NCI-H2081 treated with DMSO at 0.1 percent for 48 hours (cell line): ENCODE data around the gene CCDC81.
"Not testable (repeated sequence)": the region's sequence is repeated elsewhere in the genome, so short reads cannot be mapped to it uniquely, and the experiment has no call there.

Experiments used
- DNase-seq: peaks from one replicate; lab custom pipeline; 2025; lab: John Stamatoyannopoulos, UW

Gene CCDC81

GRCh38 chr11:86374586-86374985 is at the start of gene CCDC81:
Gene CCDC81, plus strand, starts transcription at chr11:86374887. Its CDS starts 277 bp downstream, at chr11:86375164.
- DNase-seq, result no peak

- DNase-seq, result no peak
Measured at GRCh38 chr11:86335131-86335767, 39.4 kb upstream of the CCDC81 start.

GRCh38 chr11:86337227-86337626 is 37.5 kb upstream of the CCDC81 start:
- DNase-seq, result no peak

GRCh38 chr11:86341382-86341781 is 33.3 kb upstream of the CCDC81 start:
- DNase-seq, result no peak

- DNase-seq, result no peak
Measured at GRCh38 chr11:86346513-86346912, 28.2 kb upstream of the CCDC81 start.

- no peak for DNase-seq
Measured at GRCh38 chr11:86355256-86355655, 19.4 kb upstream of the CCDC81 start.

GRCh38 chr11:86357412-86357811 is 17.3 kb upstream of the CCDC81 start:
- DNase-seq, result not testable (repeated sequence)

GRCh38 chr11:86358720-86359119 is 16.0 kb upstream of the CCDC81 start:
- no peak for DNase-seq

- DNase-seq, result no peak
Measured at GRCh38 chr11:86360775-86361395, 13.8 kb upstream of the CCDC81 start.

GRCh38 chr11:86363424-86363823 is 11.3 kb upstream of the CCDC81 start:
- no peak for DNase-seq

- DNase-seq, result no peak
Measured at GRCh38 chr11:86365546-86365945, 9.1 kb upstream of the CCDC81 start.

GRCh38 chr11:86369668-86370067 is 5.0 kb upstream of the CCDC81 start:
- DNase-seq, result no peak

- DNase-seq, result no peak
Measured at GRCh38 chr11:86370171-86370570, 4.5 kb upstream of the CCDC81 start.

GRCh38 chr11:86370922-86371594 is 3.6 kb upstream of the CCDC81 start:
- no peak for DNase-seq

- no peak for DNase-seq
Measured at GRCh38 chr11:86372041-86372440, 2.6 kb upstream of the CCDC81 start.

- DNase-seq, result no peak
Measured at GRCh38 chr11:86372586-86372985, 2.1 kb upstream of the CCDC81 start.

GRCh38 chr11:86374069-86374468 is 618 bp upstream of the CCDC81 start:
- no peak for DNase-seq

- no peak for DNase-seq
Measured at GRCh38 chr11:86377972-86378371, 3.3 kb downstream of the CCDC81 start.

- no peak for DNase-seq
Measured at GRCh38 chr11:86380295-86381059, 5.8 kb downstream of the CCDC81 start.

GRCh38 chr11:86383041-86383955 is 8.6 kb downstream of the CCDC81 start:
- DNase-seq, result no peak

GRCh38 chr11:86386283-86386682 is 11.6 kb downstream of the CCDC81 start:
- no peak for DNase-seq

- DNase-seq, result no peak
Measured at GRCh38 chr11:86386746-86387145, 12.1 kb downstream of the CCDC81 start.
